Subcutaneous abdominal adipose tissue (tissue), 5 donors: Measurements from ENCODE around the gene CPEB4.
A peak's percentile ranks its signal among the peaks of the same experiment; 100 is the strongest.

Experiments used
- H3K27ac ChIP-seq: one replicate; pipeline ENCODE4 v1.7.0; 2013; ENCODE audit warnings: low read depth, mild to moderate bottlenecking, inconsistent platforms, low read length, moderate library complexity
- H3K27me3 ChIP-seq, 5 donors: one replicate each; pipeline ENCODE4 v1.7.0; 2013; ENCODE audit warnings: low read length in 5 of 5, inconsistent platforms in 1 of 5; ENCODE audit not compliant: control insufficient read depth in 5 of 5, insufficient read depth in 4 of 5
- H3K36me3 ChIP-seq, 5 donors: one replicate each; pipeline ENCODE4 v1.7.0; 2013; ENCODE audit warnings: low read length in 5 of 5; ENCODE audit not compliant: control insufficient read depth in 5 of 5, insufficient read depth in 5 of 5
- H3K4me1 ChIP-seq, 5 donors: one replicate each; pipeline ENCODE4 v1.7.0; 2013; ENCODE audit warnings: low read length in 5 of 5, mild to moderate bottlenecking in 3 of 5, moderate library complexity in 1 of 5; ENCODE audit not compliant: control insufficient read depth in 5 of 5, insufficient read depth in 5 of 5
- H3K4me3 ChIP-seq, 5 donors: one replicate each; pipeline ENCODE4 v1.7.0; 2013; ENCODE audit warnings: low read length in 5 of 5, low read depth in 1 of 5
- H3K9ac ChIP-seq, 5 donors: one replicate each; pipeline ENCODE4 v1.7.0; 2013; ENCODE audit warnings: low read length in 5 of 5, mild to moderate bottlenecking in 4 of 5, moderate library complexity in 3 of 5
- H3K9me3 ChIP-seq, 5 donors: one replicate each; pipeline ENCODE4 v1.7.0; 2013; ENCODE audit warnings: low read length in 5 of 5; ENCODE audit not compliant: control insufficient read depth in 5 of 5
- donor health status: healthy.
- donor health status: healthy.
- donor health status: healthy.
- donor health status: healthy.
- donor health status: healthy.

Gene CPEB4

DNA sequence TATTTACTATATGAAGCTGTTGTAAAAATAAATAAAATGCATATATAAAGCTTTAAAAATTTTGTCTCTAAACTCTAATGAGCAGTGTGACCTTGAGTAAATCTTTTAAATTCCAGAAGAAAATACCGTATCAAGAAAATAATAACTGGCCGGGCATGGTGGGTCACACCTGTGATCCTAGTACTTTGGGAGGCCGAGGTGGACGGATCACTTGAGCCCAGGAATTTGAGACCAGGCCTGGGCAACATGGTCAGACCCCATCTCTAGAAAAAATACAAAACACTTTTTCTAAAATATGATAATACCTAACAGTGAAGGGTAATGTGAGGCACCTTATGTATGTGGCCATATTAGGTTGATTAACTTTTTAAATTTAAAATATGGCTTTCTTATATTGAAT, 8.5 kb downstream of the CPEB4 start:
- peaks cover 0 to 46% (median 34%) of the 10 kb centered on the region in 5 donors for H3K4me1 ChIP-seq
- no peak overlapping the region for H3K27ac ChIP-seq
- H3K27me3 ChIP-seq: no peaks in the 10 kb centered on the region
- H3K9me3 ChIP-seq: no peaks in the 10 kb centered on the region
- peaks cover 0 to 10% (median 0%) of the 10 kb centered on the region in 5 donors for H3K36me3 ChIP-seq
- no peak overlapping the region for H3K4me3 ChIP-seq
- H3K9ac ChIP-seq: no peak overlapping the region

GRCh38 chr5:173901705-173902104, 13.6 kb downstream of the CPEB4 start:
- H3K9ac ChIP-seq: no peak overlapping the region
- H3K4me1 ChIP-seq: peaks cover 0 to 28% (median 13%) of the 10 kb centered on the region in 5 donors
- H3K9me3 ChIP-seq: no peaks in the 10 kb centered on the region
- H3K27ac ChIP-seq: no peak overlapping the region
- no peaks in the 10 kb centered on the region for H3K27me3 ChIP-seq
- no peak overlapping the region for H3K4me3 ChIP-seq
- H3K36me3 ChIP-seq: peaks cover 0 to 10% (median 0%) of the 10 kb centered on the region in 5 donors

DNA sequence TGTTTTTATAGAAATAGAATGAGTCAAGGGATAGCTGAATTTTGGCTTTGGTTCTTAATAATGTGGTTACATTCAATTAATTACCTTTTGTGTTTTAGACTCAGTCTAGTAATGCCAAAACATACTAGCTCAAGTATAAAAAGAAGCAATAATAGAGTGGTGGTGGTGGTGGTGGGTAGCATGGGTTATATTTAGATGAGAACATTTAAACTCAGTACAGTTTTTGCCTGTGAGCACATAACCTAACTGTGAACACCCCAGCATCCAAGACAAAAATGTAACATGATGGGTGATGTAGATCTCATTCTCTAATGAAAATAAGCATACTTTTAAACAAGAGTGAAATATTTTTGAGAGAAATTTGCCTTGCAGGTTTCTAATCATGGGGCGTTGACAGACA, 14.2 kb downstream of the CPEB4 start:
- H3K36me3 ChIP-seq: peaks cover 0 to 10% (median 0%) of the 10 kb centered on the region in 5 donors
- no peaks in the 10 kb centered on the region for H3K9me3 ChIP-seq
- no peak overlapping the region for H3K4me3 ChIP-seq
- H3K9ac ChIP-seq: no peak overlapping the region
- H3K27me3 ChIP-seq: no peaks in the 10 kb centered on the region
- H3K27ac ChIP-seq: no peak overlapping the region
- H3K4me1 ChIP-seq: peaks cover 0 to 30% (median 17%) of the 10 kb centered on the region in 5 donors

DNA sequence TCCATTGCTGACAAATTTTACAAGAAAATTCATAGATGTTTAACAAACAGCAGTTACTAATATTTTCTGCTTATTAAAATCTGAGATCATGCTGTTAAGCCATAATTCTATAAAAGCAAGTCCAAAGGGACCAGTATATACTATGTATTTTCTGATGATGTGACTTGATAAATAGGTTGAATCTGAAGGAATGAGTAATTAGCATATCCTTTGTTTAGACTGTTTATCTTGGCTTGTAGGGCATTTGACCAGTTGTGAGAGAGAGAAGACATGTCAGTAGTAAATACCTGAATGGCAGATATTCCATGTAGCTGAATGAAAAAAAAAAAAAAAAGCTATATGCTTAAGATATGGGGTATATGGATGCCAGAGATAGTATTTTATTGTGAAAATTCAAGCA, 14.6 kb downstream of the CPEB4 start:
- Histone ChIP-seq H3K4me3 (no peak overlapping the region), H3K4me1 (peaks cover 0 to 34% (median 21%) of the 10 kb centered on the region in 5 donors), H3K36me3 (peaks cover 0 to 10% (median 0%) of the 10 kb centered on the region in 5 donors), H3K27ac (no peak overlapping the region), H3K9ac (no peak overlapping the region), H3K27me3 (no peaks in the 10 kb centered on the region), H3K9me3 (no peaks in the 10 kb centered on the region)

- Histone ChIP-seq H3K4me3 (no peak overlapping the region), H3K36me3 (peaks cover 0 to 10% (median 0%) of the 10 kb centered on the region in 5 donors), H3K27me3 (no peaks in the 10 kb centered on the region), H3K9ac (peak overlapping the region in 3 of 5 donors; percentile 14 to 32 (median 19)), H3K9me3 (no peaks in the 10 kb centered on the region), H3K27ac (no peak overlapping the region), H3K4me1 (peaks cover 0 to 41% (median 28%) of the 10 kb centered on the region in 5 donors)
Observed at GRCh38 chr5:173903396-173904140, 15.4 kb downstream of the CPEB4 start.

- Histone ChIP-seq H3K27ac (no peak overlapping the region), H3K36me3 (peaks cover 0 to 10% (median 0%) of the 10 kb centered on the region in 5 donors), H3K4me3 (no peak overlapping the region), H3K27me3 (no peaks in the 10 kb centered on the region), H3K9me3 (no peaks in the 10 kb centered on the region), H3K4me1 (peaks cover 0 to 45% (median 33%) of the 10 kb centered on the region in 5 donors), H3K9ac (no peak overlapping the region)
Observed at GRCh38 chr5:173904151-173904550, 16.0 kb downstream of the CPEB4 start.

DNA sequence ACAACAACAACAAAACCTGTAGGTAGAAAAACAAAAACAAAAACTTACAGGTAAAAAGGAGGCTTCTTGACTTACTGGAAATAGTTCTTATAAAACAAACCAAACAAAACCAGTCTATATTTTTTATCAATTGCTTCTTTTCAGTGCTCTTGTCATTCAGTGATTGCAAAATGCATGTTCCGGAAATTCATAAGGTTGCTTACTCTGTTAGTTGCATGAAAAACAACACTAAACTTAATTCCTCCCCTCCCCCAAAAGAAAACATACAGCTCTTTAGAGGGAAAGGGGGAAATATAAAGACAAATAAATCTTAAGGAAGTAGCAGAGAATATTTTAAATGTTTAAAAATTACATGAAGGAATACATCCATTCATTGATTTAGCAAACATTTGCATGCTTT, 19.1 kb downstream of the CPEB4 start:
- peaks cover 0 to 40% (median 35%) of the 10 kb centered on the region in 5 donors for H3K4me1 ChIP-seq
- no peak overlapping the region for H3K9ac ChIP-seq
- H3K9me3 ChIP-seq: no peaks in the 10 kb centered on the region
- no peaks in the 10 kb centered on the region for H3K27me3 ChIP-seq
- no peak overlapping the region for H3K4me3 ChIP-seq
- peaks cover 0 to 5% (median 2%) of the 10 kb centered on the region in 5 donors for H3K36me3 ChIP-seq
- H3K27ac ChIP-seq: peak overlapping the region; percentile 48

DNA sequence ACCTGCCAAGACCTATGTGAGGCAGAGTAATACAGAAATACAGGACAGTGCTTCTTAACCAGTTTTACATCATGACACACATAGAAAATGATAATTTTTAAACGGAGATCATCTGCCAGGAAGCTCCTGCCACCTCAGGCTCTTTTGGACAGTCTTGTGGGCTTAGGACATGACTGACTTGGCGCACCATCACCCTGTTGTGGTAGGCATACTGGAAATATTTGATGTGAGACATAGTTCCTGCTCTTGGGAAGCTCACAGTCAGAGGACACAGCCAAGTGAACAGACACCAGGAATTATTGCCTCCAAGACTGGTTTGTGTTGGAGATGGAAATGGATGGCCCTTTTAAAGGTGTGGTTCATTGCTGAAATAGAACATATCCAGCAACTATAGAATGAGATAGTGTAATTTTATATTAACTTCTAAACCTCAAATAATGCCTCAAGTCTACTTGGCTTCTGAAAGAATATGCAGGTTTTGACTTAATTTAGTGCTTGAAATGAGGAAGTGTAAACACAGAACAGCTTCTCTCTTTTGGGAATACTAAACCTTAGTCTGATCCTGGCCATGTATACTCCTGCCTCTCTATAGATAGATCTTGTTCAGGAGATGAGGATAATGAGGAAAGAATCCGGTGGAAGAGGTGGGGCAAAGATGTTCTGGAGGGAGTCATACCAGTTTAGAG, 19.7 kb downstream of the CPEB4 start:
- H3K4me1 ChIP-seq: peaks cover 0 to 37% (median 33%) of the 10 kb centered on the region in 5 donors
- H3K4me3 ChIP-seq: no peak overlapping the region
- H3K9ac ChIP-seq: no peak overlapping the region
- H3K9me3 ChIP-seq: no peaks in the 10 kb centered on the region
- H3K27me3 ChIP-seq: no peaks in the 10 kb centered on the region
- H3K36me3 ChIP-seq: peaks cover 0 to 5% (median 2%) of the 10 kb centered on the region in 5 donors
- H3K27ac ChIP-seq: peak overlapping the region; percentile 48

GRCh38 chr5:173909199-173909598, 21.1 kb downstream of the CPEB4 start:
- Histone ChIP-seq H3K27me3 (no peaks in the 10 kb centered on the region), H3K4me3 (no peak overlapping the region), H3K4me1 (peaks cover 0 to 32% (median 30%) of the 10 kb centered on the region in 5 donors), H3K9ac (peak overlapping the region in 1 of 5 donors; percentile 47), H3K9me3 (no peaks in the 10 kb centered on the region), H3K27ac (peak overlapping the region; percentile 48), H3K36me3 (peaks cover 0 to 5% (median 2%) of the 10 kb centered on the region in 5 donors)

DNA sequence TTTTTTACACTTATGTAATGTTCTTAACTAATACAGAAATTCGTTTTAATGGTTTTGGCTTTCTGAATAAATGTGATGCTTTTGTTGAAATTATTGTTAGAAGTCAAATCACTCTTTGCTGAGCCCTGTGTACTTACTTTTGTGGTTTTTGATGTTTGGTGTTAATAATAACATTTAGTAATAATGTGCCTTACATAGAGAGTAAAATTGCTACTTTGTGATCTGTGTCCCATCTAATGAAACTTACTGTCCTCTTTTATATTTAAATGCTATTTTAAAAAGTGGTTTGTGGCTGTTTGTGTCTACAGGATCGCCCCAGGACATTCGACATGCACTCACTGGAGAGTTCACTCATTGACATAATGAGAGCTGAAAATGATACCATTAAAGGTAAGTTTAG, 22.1 kb downstream of the CPEB4 start:
- H3K4me1 ChIP-seq: peaks cover 0 to 36% (median 31%) of the 10 kb centered on the region in 5 donors
- peak overlapping the region; percentile 33 for H3K27ac ChIP-seq
- H3K27me3 ChIP-seq: no peaks in the 10 kb centered on the region
- no peak overlapping the region for H3K9ac ChIP-seq
- no peaks in the 10 kb centered on the region for H3K9me3 ChIP-seq
- no peak overlapping the region for H3K4me3 ChIP-seq
- peaks cover 0 to 5% (median 2%) of the 10 kb centered on the region in 5 donors for H3K36me3 ChIP-seq
